Ovary (tissue), 3 donors: ENCODE results near the gene SLC50A1.

Experiments used
- CTCF ChIP-seq, 3 donors: fragments of 450-650 bp in 2 of 3; fragments of 200-600 bp in 1 of 3; IDR thresholded peaks; one replicate each; pipeline versions ENCODE4 v1.5.1 to v1.8.0; 2016 to 2022; ENCODE audit warnings: antibody characterized with exemption in 3 of 3, mild to moderate bottlenecking in 1 of 3
- EP300 ChIP-seq: sonication (generic); formaldehyde crosslinking; IDR thresholded peaks from one replicate; pipeline ENCODE4 v1.6.1; 2017; ENCODE audit warnings: antibody characterized with exemption
- POLR2A ChIP-seq: fragments of 450-650 bp; IDR thresholded peaks from one replicate; pipeline ENCODE4 v1.6.1; 2017; ENCODE audit warnings: antibody characterized with exemption, mild to moderate bottlenecking, moderate library complexity
- donor health status: DM: no; HTN: no; CAD: no.

- TF ChIP-seq CTCF (IDR thresholded peaks at IDR 0.05) = no peak
- TF ChIP-seq EP300 = no peak
- TF ChIP-seq POLR2A = no peak
Measured at GRCh38 chr1:155123801-155124200, 11.9 kb upstream of the SLC50A1 start.
